DOHH2 (cell line): Measurements from ENCODE around the gene DNAJB14.

Source experiments
- CTCF ChIP-seq: fragments of 200-600 bp; sonication (generic); IDR thresholded peaks from one replicate; pipeline ENCODE4 v1.5.1; 2014; ENCODE audit warnings: antibody characterized with exemption, mild to moderate bottlenecking, low read depth, low read length; ENCODE audit not compliant: poor library complexity, severe bottlenecking
- EZH2phosphoT487 ChIP-seq: fragments of 200-600 bp; sonication (generic); IDR thresholded peaks from 2 replicates; pipeline ENCODE4 v1.6.1; 2017; ENCODE audit warnings: borderline replicate concordance, mild to moderate bottlenecking, antibody characterized with exemption, low read length, moderate library complexity, mixed read lengths

GRCh38 chr4:99979872-99980271 lies 33.5 kb upstream of the DNAJB14 start:
- TF ChIP-seq CTCF, result no peak
- no peak for TF ChIP-seq EZH2phosphoT487
